Glutamatergic neuron (in vitro differentiated cells): Measurements from ENCODE around the gene CCDC91. TPM values are rescaled to one million over a fixed set of nuclear protein-coding genes. Genes with fewer than 3 reads are reported as not detected.

Experiments used
- DNase-seq: peaks from one replicate; pipeline ENCODE4 v3.0.0; 2022
- H3K27ac Mint-ChIP-seq: one replicate; pipeline ENCODE4 v1.8.0; 2020; ENCODE audit warnings: mild to moderate bottlenecking, mixed read lengths, inconsistent platforms; ENCODE audit not compliant: unreplicated experiment
- H3K27me3 Mint-ChIP-seq: one replicate; pipeline ENCODE4 v1.8.0; 2020; ENCODE audit warnings: mild to moderate bottlenecking, moderate library complexity, mixed read lengths, inconsistent platforms; ENCODE audit not compliant: unreplicated experiment
- H3K36me3 Mint-ChIP-seq: one replicate; pipeline ENCODE4 v1.8.0; 2020; ENCODE audit warnings: mild to moderate bottlenecking, mixed read lengths, inconsistent platforms; ENCODE audit not compliant: unreplicated experiment
- H3K4me1 Mint-ChIP-seq: one replicate; pipeline ENCODE4 v1.8.0; 2020; ENCODE audit warnings: mild to moderate bottlenecking, low read depth, mixed read lengths, inconsistent platforms; ENCODE audit not compliant: unreplicated experiment
- H3K4me3 Mint-ChIP-seq: one replicate; pipeline ENCODE4 v1.8.0; 2020; ENCODE audit warnings: mild to moderate bottlenecking, mixed read lengths, inconsistent platforms; ENCODE audit not compliant: unreplicated experiment
- H3K9me3 Mint-ChIP-seq: one replicate; pipeline ENCODE4 v1.8.0; 2020; ENCODE audit warnings: mild to moderate bottlenecking, moderate library complexity, mixed read lengths, inconsistent platforms; ENCODE audit not compliant: unreplicated experiment
- CTCF ChIP-seq: fragments of 200-600 bp; sonication (generic); IDR thresholded peaks from one replicate; pipeline ENCODE4 v1.5.0; 2021; ENCODE audit not compliant: partially characterized antibody, unreplicated experiment
- total RNA-seq: library from RNA; stranded (reverse); fragmentation: NEBNext Ultra II Directional; extraction: Animal tissue kit (Norgen Biotek cat#: 25700); gene quantifications from one replicate; pipeline ENCODE4 v1.2.1, GENCODE V29; 2021; ENCODE audit not compliant: unreplicated experiment

The CCDC91 gene
- total RNA-seq, 1 donor from 2014 or later: 37.3 TPM

DNA sequence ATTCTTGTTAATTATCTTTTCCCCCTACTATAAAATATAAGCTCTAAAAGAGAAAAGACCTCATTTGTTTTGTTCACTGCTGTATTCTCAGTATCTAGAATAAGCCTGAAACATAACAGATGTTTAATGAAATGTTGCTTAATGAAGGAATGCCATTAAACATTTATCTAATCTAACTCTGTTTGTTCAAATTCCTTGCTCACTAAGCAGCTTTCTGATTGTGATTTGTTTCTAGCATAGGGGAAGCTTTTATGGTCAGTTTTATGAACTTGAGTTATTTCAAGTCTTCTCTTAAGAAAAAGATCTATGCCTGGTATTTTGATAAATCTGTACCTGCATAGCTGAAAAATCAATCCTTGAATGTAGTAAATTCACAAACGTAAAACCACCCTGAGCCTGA is 308.6 kb downstream of the CCDC91 start:
- no peak overlapping the region for H3K4me3 Mint-ChIP-seq
- no peak for DNase-seq
- no peaks in the 10 kb centered on the region for H3K36me3 Mint-ChIP-seq
- H3K27me3 Mint-ChIP-seq: no peaks in the 10 kb centered on the region
- no peak for TF ChIP-seq CTCF
- H3K27ac Mint-ChIP-seq: no peak overlapping the region
- no peaks in the 10 kb centered on the region for H3K9me3 Mint-ChIP-seq
- H3K4me1 Mint-ChIP-seq: no peaks in the 10 kb centered on the region

DNA sequence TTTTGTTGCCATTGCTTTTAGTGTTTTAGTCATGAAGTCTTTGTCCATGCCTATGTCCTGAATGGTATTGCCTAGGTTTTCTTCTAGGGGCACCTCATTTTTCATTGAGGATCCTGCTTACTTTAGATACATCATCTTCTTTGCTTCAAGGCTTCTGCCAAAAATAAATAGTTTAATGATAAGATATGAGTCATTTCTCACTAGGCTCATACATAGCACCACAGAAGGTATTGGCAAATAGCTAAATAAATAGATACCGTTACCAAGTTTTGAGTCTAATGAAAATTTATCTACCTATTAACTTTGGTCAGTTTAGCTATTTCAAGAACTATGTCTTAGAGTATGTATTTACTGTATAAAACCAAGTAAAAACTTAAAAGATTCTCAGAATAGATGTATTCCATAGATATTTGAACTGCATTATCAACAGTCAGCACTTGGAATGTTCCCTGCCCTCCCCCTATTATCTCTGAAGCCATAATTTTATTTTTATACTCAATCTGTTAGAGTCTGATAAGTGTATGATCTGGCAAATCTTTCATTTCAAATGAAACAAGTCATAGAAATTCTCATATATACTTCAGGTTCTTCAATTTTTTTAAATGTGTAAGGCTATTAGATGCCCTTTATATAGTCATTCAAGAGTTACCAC is 310.2 kb downstream of the CCDC91 start:
- H3K4me3 Mint-ChIP-seq: no peak overlapping the region
- H3K36me3 Mint-ChIP-seq: peaks cover 6% of the 10 kb centered on the region
- no peaks in the 10 kb centered on the region for H3K4me1 Mint-ChIP-seq
- no peaks in the 10 kb centered on the region for H3K9me3 Mint-ChIP-seq
- no peak for DNase-seq
- no peaks in the 10 kb centered on the region for H3K27me3 Mint-ChIP-seq
- TF ChIP-seq CTCF: no peak
- H3K27ac Mint-ChIP-seq: no peak overlapping the region

- no peak for DNase-seq
- H3K27me3 Mint-ChIP-seq: no peaks in the 10 kb centered on the region
- no peak for TF ChIP-seq CTCF
- no peak overlapping the region for H3K27ac Mint-ChIP-seq
- peaks cover 1% of the 10 kb centered on the region for H3K4me1 Mint-ChIP-seq
- H3K9me3 Mint-ChIP-seq: no peaks in the 10 kb centered on the region
- no peak overlapping the region for H3K4me3 Mint-ChIP-seq
- H3K36me3 Mint-ChIP-seq: peaks cover 6% of the 10 kb centered on the region
Measured at GRCh38 chr12:28506271-28506670, 316.0 kb downstream of the CCDC91 start.

DNA sequence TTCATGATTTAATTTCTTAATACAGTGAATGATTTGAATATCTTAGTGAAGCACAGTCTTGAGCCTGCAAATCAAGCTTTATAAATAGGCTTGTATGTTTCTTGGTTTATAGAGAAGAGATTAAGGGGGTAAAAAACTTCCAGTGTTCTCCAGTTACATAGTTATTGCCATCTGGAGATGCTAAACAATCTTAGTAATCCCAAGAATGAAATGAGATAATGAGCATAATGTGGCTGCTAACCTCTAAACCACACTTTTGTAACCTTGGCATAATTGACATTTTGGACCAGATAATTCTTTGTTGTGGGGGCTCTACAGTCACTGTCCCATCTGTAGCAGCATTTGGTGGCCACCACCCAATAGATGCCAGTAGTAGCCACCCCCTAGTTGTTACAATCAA is 316.8 kb downstream of the CCDC91 start:
- Mint-ChIP-seq H3K4me3 (no peak overlapping the region), H3K9me3 (no peaks in the 10 kb centered on the region), H3K36me3 (peaks cover 6% of the 10 kb centered on the region), H3K27ac (no peak overlapping the region), H3K27me3 (no peaks in the 10 kb centered on the region), H3K4me1 (peaks cover 1% of the 10 kb centered on the region)
- no peak for TF ChIP-seq CTCF
- no peak for DNase-seq

DNA sequence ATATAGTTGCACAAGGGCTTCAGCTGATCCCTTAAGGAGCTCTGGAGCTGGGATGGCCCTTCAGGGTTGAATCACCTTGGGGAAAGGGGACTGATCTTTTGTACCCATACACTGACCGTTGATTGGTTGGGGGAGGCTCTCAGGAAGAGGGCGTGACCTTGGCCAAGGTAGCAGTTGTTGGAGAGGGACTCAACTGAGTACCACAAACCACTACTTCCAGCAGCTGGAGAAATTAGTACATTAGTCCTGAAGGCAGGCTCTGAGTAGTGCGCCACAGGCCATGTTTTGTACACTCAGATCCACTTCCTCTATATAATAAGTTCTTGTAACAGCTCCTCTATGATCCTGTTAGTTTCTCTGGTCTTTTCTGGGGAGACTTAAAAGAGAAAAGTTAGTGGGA is 317.6 kb downstream of the CCDC91 start:
- DNase-seq: no peak
- H3K36me3 Mint-ChIP-seq: peaks cover 6% of the 10 kb centered on the region
- H3K27me3 Mint-ChIP-seq: no peaks in the 10 kb centered on the region
- no peak overlapping the region for H3K4me3 Mint-ChIP-seq
- H3K9me3 Mint-ChIP-seq: peaks cover 2% of the 10 kb centered on the region
- no peak overlapping the region for H3K27ac Mint-ChIP-seq
- no peak for TF ChIP-seq CTCF
- H3K4me1 Mint-ChIP-seq: peaks cover 3% of the 10 kb centered on the region
